Neural progenitor cell (in vitro differentiated cells): ENCODE results near the gene CMC2.

Source experiments
- EZH2 ChIP-seq: fragments of 200-600 bp; sonication (generic); IDR thresholded peaks from 2 replicates; pipeline ENCODE4 v1.6.1; 2017; ENCODE audit warnings: antibody characterized with exemption, mild to moderate bottlenecking, moderate library complexity
- TF ChIP-seq, protein P1 (sequence below): fragments of 200-600 bp; sonication (generic); IDR thresholded peaks from 2 replicates; pipeline ENCODE4 v1.5.1; 2017; ENCODE audit warnings: antibody characterized with exemption, mild to moderate bottlenecking

DNA sequence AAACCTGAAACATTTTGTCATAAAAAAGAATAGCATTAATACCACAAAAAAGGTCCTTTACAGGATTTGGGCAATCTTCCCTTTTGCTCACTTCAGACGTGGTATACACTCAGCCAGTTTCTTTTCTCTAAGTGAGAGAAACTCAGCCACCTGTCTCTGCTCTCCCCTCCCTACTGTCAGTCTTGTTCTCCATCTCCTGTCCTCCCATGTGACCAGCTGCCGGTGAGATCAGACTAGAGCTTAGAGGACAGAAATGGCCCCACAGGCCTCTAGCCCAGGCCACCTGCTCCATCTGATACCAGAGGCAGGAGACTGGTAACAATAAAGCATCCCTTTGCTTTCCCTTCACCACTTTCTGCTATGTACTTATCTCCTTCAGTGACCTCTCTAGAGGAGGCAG, 34.9 kb downstream of the CMC2 start:
- TF ChIP-seq EZH2 = no peak
- TF ChIP-seq, protein P1, sequence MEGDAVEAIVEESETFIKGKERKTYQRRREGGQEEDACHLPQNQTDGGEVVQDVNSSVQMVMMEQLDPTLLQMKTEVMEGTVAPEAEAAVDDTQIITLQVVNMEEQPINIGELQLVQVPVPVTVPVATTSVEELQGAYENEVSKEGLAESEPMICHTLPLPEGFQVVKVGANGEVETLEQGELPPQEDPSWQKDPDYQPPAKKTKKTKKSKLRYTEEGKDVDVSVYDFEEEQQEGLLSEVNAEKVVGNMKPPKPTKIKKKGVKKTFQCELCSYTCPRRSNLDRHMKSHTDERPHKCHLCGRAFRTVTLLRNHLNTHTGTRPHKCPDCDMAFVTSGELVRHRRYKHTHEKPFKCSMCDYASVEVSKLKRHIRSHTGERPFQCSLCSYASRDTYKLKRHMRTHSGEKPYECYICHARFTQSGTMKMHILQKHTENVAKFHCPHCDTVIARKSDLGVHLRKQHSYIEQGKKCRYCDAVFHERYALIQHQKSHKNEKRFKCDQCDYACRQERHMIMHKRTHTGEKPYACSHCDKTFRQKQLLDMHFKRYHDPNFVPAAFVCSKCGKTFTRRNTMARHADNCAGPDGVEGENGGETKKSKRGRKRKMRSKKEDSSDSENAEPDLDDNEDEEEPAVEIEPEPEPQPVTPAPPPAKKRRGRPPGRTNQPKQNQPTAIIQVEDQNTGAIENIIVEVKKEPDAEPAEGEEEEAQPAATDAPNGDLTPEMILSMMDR = no peak
